Forelimb muscle (tissue), 1 donor: ENCODE results near the gene RNFT2. TPM values are rescaled to one million over a fixed set of nuclear protein-coding genes. Genes with fewer than 3 reads are reported as not detected.

Experiments used
- DNase-seq: peaks from one replicate; pipeline ENCODE4 v3.0.0-alpha.2; 2013; ENCODE audit warnings: low read depth
- polyA plus RNA-seq: library from polyadenylated mRNA; unstranded; fragments of 120-200 nt; gene quantifications from one replicate; pipeline ENCODE4 v1.2.1, GENCODE V29; 2013; ENCODE audit not compliant: insufficient read length

Gene RNFT2, protein sequence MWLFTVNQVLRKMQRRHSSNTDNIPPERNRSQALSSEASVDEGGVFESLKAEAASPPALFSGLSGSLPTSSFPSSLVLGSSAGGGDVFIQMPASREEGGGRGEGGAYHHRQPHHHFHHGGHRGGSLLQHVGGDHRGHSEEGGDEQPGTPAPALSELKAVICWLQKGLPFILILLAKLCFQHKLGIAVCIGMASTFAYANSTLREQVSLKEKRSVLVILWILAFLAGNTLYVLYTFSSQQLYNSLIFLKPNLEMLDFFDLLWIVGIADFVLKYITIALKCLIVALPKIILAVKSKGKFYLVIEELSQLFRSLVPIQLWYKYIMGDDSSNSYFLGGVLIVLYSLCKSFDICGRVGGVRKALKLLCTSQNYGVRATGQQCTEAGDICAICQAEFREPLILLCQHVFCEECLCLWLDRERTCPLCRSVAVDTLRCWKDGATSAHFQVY
- 1.0 TPM for polyA plus RNA-seq

DNA sequence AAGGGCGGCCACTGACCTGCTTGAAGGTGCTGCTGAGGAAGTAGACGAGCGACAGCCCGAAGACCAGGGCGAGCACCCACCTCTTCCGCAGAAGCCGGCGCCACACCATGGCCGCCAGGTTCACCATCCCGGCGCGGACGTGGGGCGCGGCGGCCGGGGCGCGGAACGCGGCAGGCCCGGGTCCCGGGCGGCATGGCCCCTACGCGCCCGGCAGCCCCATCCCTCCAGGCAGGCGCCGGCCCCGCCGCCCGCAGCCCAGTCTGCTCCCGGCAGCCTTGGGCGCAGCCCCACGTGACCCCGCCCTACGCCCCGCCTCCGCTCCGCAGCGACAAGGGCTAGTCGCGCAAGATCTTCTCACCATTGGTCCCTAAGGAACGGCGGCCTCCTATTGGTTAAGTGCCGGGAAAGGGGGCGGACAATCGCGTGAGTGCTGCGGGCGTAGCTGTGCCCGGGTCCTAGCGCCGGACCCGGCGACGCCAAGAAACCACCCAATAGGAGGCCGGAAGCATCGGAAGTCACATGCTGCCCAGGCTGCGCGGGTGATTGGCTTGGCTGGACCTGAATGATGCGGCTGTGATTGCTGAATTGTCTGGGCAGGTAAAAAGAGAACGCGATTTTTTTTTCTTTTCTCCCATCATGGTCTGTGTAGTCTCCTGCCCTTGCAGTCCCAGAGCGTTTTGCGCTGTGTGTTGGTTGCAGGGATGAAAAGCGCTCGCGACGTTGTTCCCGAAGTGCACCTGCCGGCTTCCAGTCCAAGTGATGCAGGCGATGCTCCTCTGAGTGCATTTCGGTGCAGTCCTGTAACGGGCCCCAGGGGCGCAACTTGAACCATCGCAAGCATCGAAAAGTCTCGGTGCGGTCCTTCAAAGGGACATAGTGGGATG is at the start of gene RNFT2, which contains the start of gene SPRING1:
Gene RNFT2, plus strand, starts transcription at position 542 of the 884 bp plus-strand sequence. CDS start 2,183 bp downstream, outside the sequence.
Gene SPRING1, minus strand, starts transcription at position 296 of the 884 bp plus-strand sequence. Its CDS starts 169 bp downstream, at position 127.
- peak; percentile 99 for DNase-seq

GRCh38 chr12:116689521-116689920 is 48.6 kb upstream of the RNFT2 start:
- DNase-seq, result no peak

DNA sequence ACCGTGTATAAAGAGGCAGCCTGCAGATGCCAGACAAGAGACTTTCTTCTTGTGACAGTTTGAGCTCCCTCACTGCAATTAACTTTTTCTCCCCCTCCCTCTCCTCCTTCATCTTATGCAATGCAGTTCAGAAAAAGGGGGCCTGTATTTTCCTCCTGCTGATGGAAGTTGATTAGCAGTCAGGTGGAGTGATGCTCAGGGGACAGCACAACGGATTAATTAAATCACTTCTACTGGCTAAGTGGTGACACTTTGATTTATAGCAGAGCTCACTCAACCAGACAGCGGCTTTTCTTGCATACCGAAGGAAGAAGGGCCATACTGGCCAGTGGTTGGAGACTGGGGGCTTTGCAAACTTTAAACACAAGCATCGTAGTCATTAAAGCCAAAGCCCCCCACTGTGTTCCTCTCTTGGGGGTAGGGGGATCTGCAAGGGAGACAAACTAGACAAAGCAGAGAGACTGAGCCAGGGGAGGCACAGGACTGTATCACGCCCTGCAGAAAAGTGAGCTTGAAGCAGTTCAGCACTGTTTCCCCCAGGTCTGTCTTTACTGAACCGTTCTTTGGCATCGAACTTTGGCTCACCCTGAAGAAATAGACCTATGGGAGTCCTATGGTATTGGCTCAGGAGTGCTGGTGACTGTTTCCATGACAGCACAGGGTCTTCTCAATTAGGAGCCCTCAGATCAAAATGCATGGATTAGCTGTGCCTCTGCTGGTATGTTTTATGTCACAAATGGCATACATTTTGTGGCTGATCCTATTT is 48.0 kb upstream of the RNFT2 start:
- no peak for DNase-seq

GRCh38 chr12:116691205-116691604 is 46.9 kb upstream of the RNFT2 start:
- DNase-seq, result no peak

- no peak for DNase-seq
These were observed 46.5 kb upstream of the RNFT2 start for GRCh38 chr12:116691636-116692035.

DNA sequence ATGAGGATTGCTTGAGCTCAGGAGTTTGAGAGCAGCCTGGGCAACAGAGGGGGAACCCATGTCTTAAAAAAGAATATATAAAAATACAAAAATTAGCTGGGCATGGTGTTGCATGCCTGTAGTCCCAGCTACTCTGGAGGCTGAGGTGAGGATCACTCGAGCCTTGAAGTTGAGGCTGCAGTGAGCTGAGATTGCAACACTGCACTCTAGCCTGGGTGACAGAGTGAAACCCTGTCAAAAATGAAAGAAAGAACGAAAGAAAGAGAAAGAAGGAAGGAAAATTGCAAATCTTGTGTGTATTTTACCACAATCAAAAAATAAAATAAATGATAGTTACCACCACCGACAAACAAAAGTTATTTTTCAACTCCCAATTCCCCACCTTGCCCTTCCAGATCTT is 45.5 kb upstream of the RNFT2 start:
- DNase-seq, result no peak

DNA sequence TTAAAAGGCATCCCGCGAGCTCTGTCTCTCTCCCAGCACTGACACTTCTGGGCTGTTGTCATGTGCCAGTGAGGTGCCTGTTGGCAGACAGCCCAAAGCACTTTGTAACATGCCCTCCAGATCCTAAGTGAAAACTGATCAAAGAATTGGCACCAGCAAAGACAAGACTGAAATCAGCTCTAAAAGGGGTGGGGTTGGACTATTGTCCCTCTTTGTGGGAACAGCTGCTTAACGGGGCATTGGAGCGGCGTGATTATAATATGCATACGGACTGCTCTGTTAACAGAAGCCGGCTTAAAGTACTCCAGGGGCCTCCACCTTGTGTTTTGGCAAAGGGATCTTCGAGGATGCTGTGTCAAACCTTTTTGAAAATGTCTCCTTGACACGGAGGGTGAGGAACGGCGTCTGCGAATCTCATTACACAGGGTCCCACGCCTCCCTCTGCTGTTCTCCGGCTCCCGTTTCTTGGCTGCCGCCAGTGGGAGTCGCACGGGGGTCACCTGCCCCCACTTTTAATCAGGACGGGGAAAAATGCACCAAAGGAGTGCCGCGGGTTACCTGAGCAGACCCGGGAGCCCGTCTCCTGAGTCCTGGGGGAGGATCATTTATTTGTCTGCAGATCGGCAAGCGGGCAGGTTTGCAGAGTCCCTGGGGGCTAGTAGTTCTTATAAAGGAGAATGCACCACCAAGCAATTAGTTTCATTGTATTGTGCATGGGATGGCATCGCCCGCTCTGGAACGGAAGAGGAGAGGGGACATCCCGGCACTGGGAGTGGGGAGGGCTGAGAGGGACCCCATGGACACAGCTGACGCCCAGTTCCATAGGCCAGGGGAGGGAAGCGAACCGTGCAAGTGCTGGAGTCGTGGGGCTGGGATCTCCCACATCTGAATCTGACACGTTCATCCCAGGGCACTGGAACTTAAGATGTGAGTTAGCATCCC is 44.6 kb upstream of the RNFT2 start:
- DNase-seq, result no peak

GRCh38 chr12:116694653-116695463 is 43.3 kb upstream of the RNFT2 start:
- no peak for DNase-seq

GRCh38 chr12:116695464-116695725 is 42.7 kb upstream of the RNFT2 start:
- no peak for DNase-seq

DNA sequence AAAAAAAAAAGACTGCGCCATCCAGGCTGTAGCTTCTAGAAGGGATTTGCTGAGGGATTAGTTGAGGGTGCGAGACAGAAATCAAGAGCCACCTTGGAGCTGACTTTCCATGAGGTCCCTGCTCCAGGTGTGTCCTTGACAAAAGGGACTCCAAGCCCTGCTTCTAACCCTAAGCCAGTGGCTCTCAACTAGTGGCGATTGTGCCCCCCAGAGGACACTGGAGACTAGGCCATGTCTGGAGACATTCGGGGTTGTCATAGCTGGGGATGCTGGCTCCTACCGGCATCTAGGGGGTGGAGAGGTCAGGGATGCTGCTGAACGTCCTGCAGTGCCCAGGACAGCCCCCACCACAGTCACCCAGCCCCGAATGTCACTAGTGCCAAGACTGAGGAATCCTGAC is 40.8 kb upstream of the RNFT2 start:
- DNase-seq, result no peak

DNA sequence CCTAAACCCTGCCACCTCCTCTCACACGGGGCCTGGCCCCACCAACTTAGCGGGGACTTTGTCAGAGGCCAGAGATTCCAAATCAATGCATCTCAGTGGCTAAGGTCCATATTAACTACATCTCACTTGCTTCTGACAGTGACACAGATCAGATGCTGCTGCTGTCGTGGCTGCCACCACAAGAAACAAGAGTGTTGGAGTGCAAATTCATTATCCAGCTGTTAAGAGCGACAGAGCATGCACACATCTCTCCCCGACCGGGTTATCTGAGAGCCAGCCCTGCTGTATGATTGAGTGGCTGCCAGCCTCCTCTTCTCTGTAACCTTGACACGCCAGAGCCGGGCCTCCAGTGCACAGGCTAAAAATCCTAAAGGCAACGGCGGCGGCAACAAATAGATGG is 40.4 kb upstream of the RNFT2 start:
- DNase-seq, result no peak

DNA sequence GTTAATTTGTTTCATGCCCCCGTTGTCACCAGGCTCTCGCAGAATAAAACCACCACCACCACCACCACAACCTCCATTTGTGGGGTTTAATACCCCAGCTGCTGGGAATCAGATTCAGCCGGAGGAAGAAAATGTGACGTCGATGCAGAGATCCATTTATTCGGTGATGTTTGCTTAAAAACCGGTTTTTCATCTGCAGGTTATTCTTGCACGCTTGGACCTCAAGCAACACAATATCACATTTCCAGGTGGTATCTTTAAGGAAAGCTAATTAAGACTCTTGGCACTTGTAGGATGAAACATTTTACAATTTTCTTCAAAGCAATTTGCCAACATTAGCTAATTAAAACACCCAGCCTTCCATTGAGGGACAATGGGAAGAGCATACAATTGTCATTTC is 40.0 kb upstream of the RNFT2 start:
- no peak for DNase-seq

GRCh38 chr12:116698554-116699075 is 39.5 kb upstream of the RNFT2 start:
- no peak for DNase-seq

GRCh38 chr12:116700066-116700465 is 38.0 kb upstream of the RNFT2 start:
- no peak for DNase-seq

DNA sequence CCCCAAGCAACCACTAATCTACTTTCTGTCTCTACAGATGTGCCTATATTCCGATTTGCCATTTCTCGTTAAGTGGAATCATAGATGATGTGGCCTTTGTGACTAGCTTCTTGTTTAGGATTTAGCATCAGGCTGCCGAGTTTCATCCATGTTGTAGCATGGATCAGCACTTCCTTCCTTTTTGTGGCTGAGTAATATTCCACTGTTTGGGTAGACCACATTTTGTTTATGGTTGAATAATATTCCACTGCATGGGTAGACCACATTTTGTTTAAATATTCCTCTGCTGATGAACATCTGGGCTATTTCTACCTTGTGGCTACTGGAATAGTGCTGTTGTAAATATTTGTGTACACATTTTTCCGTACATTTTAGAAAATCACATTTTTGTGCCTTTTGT is 36.7 kb upstream of the RNFT2 start:
- no peak for DNase-seq

DNA sequence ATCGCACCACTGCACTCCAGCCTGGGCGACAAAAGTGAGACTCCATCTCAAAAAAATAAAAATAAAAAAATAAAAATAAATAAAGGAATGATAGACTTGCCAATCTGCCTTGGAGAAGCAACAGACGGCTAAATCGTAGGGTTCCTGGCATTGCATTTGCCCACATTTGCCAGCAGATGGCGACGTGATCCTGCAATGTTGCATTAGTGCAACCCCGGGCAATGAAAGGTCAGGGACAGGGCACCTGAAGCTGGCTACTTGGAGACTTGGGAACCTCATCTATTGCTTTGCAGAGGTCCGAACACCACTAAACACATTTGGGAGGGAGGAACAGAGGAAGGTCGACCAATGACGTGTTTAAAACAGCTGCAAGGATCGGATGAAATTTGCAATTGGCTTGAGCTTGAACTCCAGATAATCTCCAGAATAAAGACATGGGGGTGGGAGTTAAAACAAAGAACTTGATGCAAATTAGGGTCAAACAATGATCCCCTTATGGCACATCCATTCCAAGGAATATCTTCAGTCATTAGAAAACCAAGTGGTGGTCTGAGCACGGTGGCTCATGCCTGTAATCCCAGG is 34.8 kb upstream of the RNFT2 start:
- no peak for DNase-seq

DNA sequence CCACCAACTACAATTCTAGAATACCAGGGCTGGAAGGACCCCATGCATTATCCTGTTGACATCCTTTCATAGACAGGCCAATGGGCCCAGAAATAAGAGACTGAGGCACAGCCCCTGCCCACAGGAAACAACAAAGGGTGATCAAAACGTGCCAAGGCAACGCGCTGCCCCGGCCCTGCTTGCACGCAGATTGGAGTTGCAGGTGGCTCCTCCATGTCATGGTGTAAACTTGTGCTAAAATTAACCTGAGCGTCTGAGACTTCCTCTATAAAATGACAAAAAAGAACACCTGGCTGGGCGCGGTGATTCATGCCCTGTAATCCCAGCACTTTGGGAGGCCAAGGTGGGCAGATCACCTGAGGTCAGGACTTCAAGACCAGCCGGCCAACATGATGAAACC is 30.4 kb upstream of the RNFT2 start:
- DNase-seq, result no peak

- DNase-seq, result peak; percentile 32
These were observed 29.0 kb upstream of the RNFT2 start for GRCh38 chr12:116708826-116709756.
